ENCODE measurements around the gene C19orf53.

Gene C19orf53

GRCh38 chr19:13795595-13796300 is 21.5 kb downstream of the C19orf53 start:
- no peak for DNase-seq (ENCODE audit: low read depth in 1 of 2, low spot score in 1 of 2)

- no peak for DNase-seq (ENCODE audit: low read depth in 1 of 2, low spot score in 1 of 2)
These were observed 22.2 kb downstream of the C19orf53 start for GRCh38 chr19:13796301-13797057.

DNA sequence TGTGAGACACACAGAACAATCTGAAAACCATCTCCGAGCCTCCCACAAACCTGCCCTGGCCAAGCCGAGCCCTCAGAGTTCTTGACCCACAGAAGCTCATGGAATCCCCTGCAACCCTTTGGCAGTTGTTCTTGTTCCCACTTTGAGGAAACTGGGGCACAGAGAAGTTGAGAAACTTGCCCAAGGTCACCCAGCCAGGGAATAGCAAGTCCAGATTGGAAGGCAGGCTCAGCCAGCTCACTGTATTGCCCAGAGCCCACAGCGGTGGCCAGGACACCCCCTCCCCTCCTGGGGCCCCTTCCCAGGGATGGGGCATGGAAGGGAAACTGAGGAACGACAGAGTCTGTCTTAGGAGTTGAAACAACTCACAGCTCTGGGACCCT is 22.8 kb downstream of the C19orf53 start:
- no peak for DNase-seq (ENCODE audit: low read depth in 1 of 2, low spot score in 1 of 2)

- no peak for DNase-seq (ENCODE audit: low read depth in 1 of 2, low spot score in 1 of 2)
These were observed 23.6 kb downstream of the C19orf53 start for GRCh38 chr19:13797870-13798269.

GRCh38 chr19:13799669-13800068 is 25.4 kb downstream of the C19orf53 start:
- DNase-seq (ENCODE audit: low read depth in 1 of 2, low spot score in 1 of 2), result no peak

DNA sequence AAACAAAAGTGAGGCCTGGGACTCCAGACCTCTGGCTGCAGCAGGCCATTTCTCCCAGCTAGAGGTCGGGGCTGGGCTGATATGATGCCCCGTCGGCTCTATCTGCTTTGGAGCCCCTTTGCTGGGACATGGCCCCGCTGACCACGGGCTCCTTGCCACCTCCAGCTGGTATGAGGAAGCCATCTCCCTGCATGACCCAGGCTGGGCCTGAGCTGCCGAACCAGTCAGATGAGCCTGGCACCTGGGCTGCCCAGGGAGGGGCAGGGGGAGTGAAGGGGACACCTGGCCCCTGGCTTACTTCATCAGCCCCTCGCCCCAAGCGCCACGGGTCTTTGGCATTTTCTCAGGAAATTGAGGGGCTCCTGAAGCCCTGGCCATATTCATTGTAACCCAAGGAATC is 28.8 kb downstream of the C19orf53 start:
- no peak for DNase-seq (ENCODE audit: low read depth in 1 of 2, low spot score in 1 of 2)

- no peak for DNase-seq (ENCODE audit: low read depth in 1 of 2, low spot score in 1 of 2)
These were observed 30.8 kb downstream of the C19orf53 start for GRCh38 chr19:13804830-13805683.

DNA sequence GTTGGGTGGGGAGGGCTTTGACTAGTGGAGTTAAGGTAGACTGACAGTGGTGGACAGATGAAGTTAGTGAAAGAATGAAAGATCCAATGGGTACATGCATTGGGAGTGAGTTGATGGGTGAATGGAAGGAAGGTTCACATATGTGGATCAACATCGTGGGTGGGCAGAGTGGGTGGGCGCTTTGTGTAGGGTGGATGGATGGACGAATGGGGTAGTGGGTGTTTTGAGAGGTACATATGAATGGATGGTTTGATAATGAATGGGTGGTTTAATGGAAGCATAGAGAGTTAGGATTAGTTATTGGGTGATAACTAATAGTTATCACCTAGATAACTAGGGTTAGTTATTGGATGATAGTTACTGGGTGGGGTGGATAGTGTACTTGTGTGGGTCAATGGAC is 32.5 kb downstream of the C19orf53 start:
- no peak for DNase-seq (ENCODE audit: low read depth in 1 of 2, low spot score in 1 of 2)

DNA sequence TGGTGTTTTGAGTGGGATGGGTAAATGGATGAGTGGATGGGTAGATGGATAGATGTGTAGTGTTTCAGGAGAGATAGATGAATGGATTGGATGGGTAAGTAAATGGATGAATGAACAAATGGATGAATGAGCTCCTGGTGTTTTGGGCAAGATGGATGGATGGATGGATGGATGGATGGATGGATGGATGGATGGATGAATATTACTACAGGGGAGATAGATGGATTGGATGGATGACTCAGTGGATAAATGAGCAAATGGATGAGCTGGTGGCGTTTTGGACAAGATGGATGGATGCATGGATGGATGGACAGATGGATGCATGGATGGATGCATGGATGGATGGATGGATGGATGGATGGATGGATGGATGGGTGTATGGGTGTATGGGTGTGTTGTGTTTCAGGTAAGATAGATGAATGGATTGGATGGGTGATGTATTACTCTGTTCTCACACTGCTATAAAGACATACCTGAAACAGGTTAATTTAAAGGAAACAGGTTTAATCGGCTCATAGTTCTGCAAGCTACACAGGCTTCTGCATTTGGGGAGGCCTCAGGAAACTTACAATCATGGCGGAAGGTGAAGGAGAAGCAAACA is 33.3 kb downstream of the C19orf53 start:
- DNase-seq (ENCODE audit: low read depth in 1 of 2, low spot score in 1 of 2), result no peak

DNA sequence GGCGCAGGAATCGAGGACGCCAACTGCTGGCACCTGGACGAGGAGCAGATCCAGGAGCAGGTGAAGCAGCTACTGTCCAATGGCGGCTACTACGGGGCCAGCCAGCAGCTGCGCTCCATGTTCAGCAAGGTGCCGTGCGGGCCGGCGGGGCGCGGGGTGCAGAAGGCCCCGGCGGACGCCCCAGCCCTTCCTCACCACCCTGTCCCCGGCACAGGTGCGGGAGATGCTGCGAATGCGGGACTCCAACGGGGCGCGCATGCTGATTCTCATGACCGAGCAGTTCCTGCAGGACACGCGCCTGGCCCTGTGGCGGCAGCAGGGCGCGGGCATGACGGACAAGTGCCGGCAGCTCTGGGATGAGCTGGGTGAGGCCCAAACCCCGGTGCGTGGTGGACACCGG is 34.6 kb downstream of the C19orf53 start:
- DNase-seq (ENCODE audit: low read depth in 1 of 2, low spot score in 1 of 2), result no peak

- no peak for DNase-seq (ENCODE audit: low read depth in 1 of 2, low spot score in 1 of 2)
These were observed 38.3 kb downstream of the C19orf53 start for GRCh38 chr19:13812544-13812943.

DNA sequence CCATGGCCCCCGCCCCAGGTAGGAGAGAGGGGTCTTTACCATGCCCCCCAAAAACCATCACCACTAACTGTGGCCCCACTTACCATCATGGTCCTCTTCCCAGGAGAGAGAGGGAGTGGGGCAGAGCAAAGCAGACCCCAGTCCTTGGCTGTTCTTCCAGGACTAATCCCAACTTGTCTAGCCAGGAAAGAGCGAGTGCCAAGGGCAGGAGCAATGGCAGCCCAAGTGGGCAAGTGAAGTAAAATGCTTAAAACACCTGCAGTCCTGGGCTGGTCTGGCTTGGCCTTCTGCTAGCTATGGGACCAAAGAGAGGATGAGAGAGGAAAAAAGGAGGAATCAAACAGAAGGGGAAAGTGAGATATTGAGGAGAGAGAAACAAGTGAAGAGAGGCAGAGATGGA is 38.9 kb downstream of the C19orf53 start:
- no peak for DNase-seq (ENCODE audit: low read depth in 1 of 2, low spot score in 1 of 2)

GRCh38 chr19:13814550-13814949 is 40.3 kb downstream of the C19orf53 start:
- DNase-seq (ENCODE audit: low read depth in 1 of 2, low spot score in 1 of 2), result no peak

DNA sequence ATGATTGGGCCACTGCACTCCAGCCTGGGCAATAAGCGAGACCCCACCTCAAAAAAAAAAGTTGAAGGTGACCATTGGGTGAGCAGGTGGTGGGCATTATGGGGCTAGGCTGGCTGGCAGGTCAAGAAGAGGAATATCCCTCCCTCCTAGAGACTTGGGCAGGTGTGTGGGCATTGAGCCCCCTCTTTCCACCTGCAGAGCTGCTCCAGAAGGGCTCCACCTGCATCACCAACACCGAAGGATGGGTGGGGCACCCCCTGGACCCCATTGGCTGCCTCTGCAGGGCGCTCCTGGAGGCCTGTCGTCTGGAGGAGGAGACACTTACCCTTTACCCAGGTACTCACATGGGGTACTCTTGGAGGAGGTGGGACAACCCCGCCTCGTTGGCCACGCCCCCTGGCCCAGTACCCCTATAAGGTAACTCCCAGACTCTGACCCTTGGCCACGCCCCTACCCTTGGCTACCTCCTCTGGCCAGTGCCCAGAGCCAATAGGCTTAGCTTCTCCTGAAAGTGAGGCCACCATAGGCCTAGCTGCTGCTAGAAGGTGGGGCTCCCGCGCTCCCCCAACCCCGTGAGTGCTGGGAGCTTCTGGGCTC is 42.9 kb downstream of the C19orf53 start:
- DNase-seq (ENCODE audit: low read depth in 1 of 2, low spot score in 1 of 2), result no peak

DNA sequence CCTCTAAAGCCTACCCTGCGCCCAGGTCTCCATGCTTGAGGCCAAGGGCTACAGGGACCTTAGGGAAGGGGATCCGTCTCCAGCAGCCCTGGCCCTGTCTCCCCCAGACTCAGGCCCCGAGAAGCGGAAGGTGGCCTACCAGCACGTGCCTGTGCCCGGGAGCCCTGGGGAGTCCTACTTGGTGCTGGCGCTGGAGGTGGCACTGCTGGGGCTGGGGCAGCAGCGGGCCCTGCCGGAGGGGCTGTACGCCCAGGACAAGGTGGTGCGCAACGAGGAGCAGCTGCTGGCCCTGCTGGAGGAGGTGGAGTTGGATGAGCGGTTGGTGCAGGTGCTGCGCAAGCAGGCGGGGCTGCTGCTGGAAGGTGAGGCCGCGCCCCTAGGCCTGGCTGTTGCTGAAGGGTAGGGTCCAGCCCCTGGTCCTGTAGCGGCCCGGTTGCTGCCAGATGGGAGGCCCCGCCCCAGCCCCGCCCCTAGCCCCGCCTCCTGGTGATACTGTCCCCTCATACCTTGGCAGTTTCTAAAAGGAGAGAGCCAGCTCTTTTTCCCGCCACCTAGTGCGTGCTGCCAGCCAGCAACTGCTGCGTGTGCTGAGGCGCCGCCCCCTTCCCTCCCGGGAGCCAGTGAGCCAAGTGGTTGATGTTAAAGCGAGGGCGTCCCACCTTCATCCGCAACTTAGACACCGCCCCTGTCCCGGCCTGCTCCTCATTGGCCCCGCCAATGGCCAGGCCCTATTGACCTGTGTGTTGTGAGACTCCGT is 43.5 kb downstream of the C19orf53 start:
- no peak for DNase-seq (ENCODE audit: low read depth in 1 of 2, low spot score in 1 of 2)

GRCh38 chr19:13819238-13819637 is 45.0 kb downstream of the C19orf53 start:
- DNase-seq (ENCODE audit: low read depth in 1 of 2, low spot score in 1 of 2), result no peak

DNA sequence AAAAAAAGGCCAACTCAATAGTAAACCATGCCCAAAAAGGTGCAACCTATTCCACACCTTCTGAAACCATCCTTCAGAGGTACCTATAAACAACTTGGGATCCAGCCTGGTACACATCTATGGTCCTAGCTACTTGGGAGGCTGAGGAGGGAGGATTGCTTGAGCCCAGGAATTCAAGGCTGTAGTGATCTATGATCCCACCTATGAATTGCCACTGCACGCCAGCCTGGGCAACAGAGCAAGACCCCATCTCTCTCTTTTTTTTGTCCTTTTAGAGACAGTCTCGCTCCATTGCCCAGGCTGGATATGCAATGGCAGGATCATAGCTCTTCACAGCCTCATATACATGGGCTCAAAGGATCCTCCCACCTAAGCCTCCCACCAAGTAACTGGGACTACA is 47.0 kb downstream of the C19orf53 start:
- DNase-seq (ENCODE audit: low read depth in 1 of 2, low spot score in 1 of 2), result no peak

- no peak for DNase-seq (ENCODE audit: low read depth in 1 of 2, low spot score in 1 of 2)
These were observed 49.0 kb downstream of the C19orf53 start for GRCh38 chr19:13823256-13823655.

DNA sequence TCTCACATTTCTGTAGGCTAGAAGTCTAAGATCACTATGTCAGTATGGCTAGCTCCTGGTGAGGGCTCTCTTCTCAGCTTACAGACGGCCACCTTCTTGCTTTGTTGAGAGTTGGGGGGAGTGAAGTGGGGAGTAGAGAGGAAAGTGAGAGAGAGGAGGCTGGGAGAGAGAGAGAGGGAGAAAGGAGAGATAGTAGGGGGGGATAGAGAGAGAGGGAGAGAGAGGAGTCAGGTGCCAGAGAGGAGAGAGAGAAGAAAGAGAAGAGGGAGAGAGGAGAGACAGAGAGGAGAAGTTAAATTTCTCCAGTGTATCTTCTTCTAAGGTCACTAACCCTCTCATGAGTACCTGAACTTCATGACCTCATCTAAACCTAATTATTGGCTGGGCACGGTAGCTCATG is 49.6 kb downstream of the C19orf53 start:
- DNase-seq (ENCODE audit: low read depth in 1 of 2, low spot score in 1 of 2), result no peak

- DNase-seq (ENCODE audit: low read depth in 1 of 2, low spot score in 1 of 2), result no peak
These were observed 50.4 kb downstream of the C19orf53 start for GRCh38 chr19:13824703-13825102.

All from activated T-helper 1 cell treated with anti-CD3 and anti-CD28 coated beads, Interleukin-2, amount 50 U/mL, for 16 hours (primary cell).